GM12864 (cell line): ENCODE results near the gene POR.

Experiments
- DNase-seq: peaks from one replicate; pipeline ENCODE4 v3.0.0-alpha.2; 2011; ENCODE audit warnings: low read depth
- H3K4me3 ChIP-seq: 2 replicates; pipeline ENCODE4 v1.5.1; 2011; ENCODE audit warnings: mild to moderate bottlenecking, low read depth, low read length, control low read depth
- TF ChIP-seq, protein P1 (sequence below): IDR thresholded peaks from 2 replicates; pipeline ENCODE4 v1.5.1; 2011; ENCODE audit warnings: low read depth, mild to moderate bottlenecking, moderate library complexity, low read length, control low read depth, inconsistent platforms; ENCODE audit errors: missing control alignments

The POR gene

GRCh38 chr7:75981203-75981452 is 66.2 kb downstream of the POR start:
- H3K4me3 ChIP-seq = no peak overlapping the region
- no peak for DNase-seq
- TF ChIP-seq, protein P1, sequence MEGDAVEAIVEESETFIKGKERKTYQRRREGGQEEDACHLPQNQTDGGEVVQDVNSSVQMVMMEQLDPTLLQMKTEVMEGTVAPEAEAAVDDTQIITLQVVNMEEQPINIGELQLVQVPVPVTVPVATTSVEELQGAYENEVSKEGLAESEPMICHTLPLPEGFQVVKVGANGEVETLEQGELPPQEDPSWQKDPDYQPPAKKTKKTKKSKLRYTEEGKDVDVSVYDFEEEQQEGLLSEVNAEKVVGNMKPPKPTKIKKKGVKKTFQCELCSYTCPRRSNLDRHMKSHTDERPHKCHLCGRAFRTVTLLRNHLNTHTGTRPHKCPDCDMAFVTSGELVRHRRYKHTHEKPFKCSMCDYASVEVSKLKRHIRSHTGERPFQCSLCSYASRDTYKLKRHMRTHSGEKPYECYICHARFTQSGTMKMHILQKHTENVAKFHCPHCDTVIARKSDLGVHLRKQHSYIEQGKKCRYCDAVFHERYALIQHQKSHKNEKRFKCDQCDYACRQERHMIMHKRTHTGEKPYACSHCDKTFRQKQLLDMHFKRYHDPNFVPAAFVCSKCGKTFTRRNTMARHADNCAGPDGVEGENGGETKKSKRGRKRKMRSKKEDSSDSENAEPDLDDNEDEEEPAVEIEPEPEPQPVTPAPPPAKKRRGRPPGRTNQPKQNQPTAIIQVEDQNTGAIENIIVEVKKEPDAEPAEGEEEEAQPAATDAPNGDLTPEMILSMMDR = no peak

DNA sequence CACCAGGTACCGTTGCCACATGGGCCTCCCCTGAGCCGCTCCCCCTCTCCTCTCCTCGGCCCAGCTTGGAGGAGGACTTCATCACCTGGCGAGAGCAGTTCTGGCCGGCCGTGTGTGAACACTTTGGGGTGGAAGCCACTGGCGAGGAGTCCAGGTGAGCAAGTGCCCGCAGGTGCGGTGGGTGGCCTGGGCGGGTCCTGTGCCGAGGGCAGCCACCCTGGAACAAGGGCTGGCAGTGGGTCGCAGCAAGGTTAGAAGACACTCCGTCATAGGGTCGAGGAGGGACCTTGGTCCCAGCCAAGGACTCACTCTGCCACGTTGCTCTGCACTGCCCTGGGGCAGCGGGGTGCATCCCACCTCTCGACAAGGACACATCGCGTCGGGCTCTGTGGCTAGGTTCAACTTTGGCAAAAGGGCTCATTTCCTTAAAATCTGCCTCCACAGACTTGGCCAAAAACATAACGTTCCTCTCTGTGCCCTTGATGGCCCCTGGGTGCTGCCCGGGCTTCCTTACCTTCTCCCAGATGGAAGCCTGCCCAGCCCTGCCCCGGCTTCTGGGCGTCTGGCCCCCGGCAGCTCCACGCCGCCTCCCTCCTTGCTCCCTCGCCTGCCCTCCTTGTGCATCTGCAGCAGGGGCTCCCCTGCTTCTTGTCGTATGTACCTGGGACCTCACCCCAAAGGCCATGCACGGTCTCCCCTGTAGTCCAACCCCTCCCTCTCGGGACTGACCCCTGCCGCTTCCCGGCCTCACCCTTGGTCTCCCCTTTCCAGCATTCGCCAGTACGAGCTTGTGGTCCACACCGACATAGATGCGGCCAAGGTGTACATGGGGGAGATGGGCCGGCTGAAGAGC is 66.7 kb downstream of the POR start:
- TF ChIP-seq, protein P1 = no peak
- no peak overlapping the region for H3K4me3 ChIP-seq
- DNase-seq = no peak

GRCh38 chr7:75982306-75983064 is 67.5 kb downstream of the POR start:
- DNase-seq = no peak
- H3K4me3 ChIP-seq = no peak overlapping the region
- TF ChIP-seq, protein P1 = no peak

DNA sequence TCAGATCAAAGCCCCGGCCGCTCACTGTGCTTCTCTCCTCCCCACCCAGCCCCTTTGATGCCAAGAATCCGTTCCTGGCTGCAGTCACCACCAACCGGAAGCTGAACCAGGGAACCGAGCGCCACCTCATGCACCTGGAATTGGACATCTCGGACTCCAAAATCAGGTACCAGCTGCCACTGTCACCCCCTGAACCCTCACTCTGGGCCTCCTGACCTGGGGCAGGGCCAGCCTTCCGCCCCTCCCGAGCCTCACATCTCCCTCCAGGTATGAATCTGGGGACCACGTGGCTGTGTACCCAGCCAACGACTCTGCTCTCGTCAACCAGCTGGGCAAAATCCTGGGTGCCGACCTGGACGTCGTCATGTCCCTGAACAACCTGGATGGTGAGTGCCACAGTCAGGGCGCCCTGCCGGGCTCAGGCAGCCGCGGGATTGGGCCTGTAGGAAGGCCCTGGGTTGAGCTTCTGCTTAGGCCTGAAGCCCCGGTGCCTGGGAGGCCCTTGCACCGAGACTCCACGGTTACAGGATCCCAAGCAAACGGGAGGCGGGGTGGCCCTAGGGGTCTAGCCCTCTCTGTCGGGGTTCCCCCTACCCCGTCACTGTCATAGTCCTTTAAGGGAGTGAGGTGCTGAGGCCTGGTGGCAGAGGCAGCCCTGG is 68.6 kb downstream of the POR start:
- no peak overlapping the region for H3K4me3 ChIP-seq
- TF ChIP-seq, protein P1 = no peak
- no peak for DNase-seq

- H3K4me3 ChIP-seq = no peak overlapping the region
- TF ChIP-seq, protein P1 = no peak
- DNase-seq = no peak
These were observed 69.4 kb downstream of the POR start for GRCh38 chr7:75984130-75985008.

- TF ChIP-seq, protein P1 = no peak
These were observed 70.1 kb downstream of the POR start for GRCh38 chr7:75985009-75985517.

More at GRCh38 chr7:75985009-75985517, 70.1 kb downstream of the POR start:
- DNase-seq = no peak
- no peak overlapping the region for H3K4me3 ChIP-seq
